ENCODE measurements around the gene WWTR1. TPM values are rescaled to one million over a fixed set of nuclear protein-coding genes. Genes with fewer than 3 reads are reported as not detected.

WWTR1 gene
- total RNA-seq, 1 donor from 2014 or later, result 3.4 TPM

DNA sequence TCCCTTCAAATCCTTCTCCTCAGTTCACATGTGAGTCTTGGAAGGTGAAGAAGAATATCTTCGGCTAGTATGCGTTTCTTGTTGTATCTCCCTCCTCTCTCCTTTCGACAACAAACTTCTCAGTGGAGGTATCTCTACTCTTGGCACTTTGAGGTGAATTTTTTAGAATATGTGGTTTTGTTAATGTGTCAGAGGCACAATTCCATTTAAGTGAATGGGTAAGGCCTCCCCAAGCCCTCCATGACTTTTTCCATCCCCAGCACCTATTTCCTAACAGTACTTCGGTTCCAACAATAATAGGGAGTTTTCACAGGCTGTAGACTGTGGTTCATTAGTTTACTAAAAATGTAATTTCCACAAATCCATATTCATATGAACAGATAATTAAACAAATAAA lies 109.2 kb downstream of the WWTR1 start:
- Histone ChIP-seq H3K27me3 (ENCODE audit: control insufficient read depth, insufficient read depth, low read length) (no peaks in the 10 kb centered on the region), H3K4me3 (ENCODE audit: low read depth, low read length) (no peak overlapping the region), H3K36me3 (ENCODE audit: control insufficient read depth, insufficient read depth, low read length) (peaks cover 1% of the 10 kb centered on the region)
- DNase-seq (ENCODE audit: low read depth), result no peak
- TF ChIP-seq, protein P1, sequence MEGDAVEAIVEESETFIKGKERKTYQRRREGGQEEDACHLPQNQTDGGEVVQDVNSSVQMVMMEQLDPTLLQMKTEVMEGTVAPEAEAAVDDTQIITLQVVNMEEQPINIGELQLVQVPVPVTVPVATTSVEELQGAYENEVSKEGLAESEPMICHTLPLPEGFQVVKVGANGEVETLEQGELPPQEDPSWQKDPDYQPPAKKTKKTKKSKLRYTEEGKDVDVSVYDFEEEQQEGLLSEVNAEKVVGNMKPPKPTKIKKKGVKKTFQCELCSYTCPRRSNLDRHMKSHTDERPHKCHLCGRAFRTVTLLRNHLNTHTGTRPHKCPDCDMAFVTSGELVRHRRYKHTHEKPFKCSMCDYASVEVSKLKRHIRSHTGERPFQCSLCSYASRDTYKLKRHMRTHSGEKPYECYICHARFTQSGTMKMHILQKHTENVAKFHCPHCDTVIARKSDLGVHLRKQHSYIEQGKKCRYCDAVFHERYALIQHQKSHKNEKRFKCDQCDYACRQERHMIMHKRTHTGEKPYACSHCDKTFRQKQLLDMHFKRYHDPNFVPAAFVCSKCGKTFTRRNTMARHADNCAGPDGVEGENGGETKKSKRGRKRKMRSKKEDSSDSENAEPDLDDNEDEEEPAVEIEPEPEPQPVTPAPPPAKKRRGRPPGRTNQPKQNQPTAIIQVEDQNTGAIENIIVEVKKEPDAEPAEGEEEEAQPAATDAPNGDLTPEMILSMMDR (IDR thresholded peaks at IDR 0.05; ENCODE audit: insufficient read depth, low read length, severe bottlenecking), result no peak
- no peak for FAIRE-seq

DNA sequence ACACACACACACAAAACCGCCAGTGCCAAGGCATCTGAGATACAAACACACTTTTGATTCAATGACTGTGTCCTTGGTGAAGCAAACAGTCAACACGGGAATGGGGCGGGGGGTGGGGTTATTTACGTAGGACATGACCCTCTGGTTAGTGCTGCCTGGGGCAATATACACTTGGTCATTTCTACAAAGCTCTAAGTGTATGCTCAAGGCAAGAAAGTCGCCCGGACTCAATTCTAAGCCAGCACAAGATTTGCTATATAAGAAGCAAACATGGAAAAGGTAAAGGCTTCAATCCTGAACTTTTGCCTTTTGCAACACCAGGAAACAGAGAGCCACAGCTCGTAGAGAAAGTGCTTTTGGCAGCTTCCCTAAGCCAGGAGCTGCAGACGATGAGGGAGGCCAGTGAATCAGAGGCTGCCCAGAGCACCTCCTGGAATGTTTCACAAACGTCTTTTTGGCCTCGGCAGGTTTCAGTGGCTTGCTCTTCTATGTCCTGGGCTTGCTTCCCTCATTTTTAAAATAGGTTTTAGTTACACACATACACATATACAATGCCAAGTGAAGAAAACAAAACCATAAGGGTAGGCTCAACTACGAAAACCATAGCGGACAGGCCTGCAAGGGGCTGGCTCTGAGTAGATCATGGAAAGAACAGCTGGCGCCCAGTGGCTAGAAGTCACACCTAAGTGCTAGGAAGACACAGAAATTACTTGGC lies 109.7 kb downstream of the WWTR1 start:
- FAIRE-seq (no peak), DNase-seq (ENCODE audit: low read depth) (peak; percentile 69)
- TF ChIP-seq, protein P1 (IDR thresholded peaks at IDR 0.05; ENCODE audit: insufficient read depth, low read length, severe bottlenecking), result no peak
- Histone ChIP-seq H3K27me3 (ENCODE audit: control insufficient read depth, insufficient read depth, low read length) (no peaks in the 10 kb centered on the region), H3K36me3 (ENCODE audit: control insufficient read depth, insufficient read depth, low read length) (peaks cover 1% of the 10 kb centered on the region), H3K4me3 (ENCODE audit: low read depth, low read length) (no peak overlapping the region)

DNA sequence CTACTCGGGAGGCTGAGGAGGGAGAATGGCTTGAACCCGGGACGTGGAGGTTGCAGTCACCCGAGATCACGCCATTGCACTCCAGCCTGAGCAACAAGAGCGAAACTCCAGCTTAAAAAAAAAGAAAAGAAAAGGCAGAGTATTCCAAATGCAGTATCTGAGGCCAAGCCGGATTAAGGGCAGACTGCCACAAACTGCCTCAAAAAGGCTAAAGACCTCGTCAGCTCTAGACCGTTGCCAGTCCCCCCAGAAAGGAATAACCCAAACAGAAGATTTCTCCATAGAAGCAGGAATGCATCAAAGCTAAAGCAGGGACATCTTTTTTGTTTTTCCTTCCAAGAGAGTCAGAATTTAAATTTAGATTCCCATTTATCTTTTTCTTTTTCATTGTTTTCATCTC lies 110.4 kb downstream of the WWTR1 start:
- no peak overlapping the region for H3K4me3 ChIP-seq (ENCODE audit: low read depth, low read length)
- H3K36me3 ChIP-seq (ENCODE audit: control insufficient read depth, insufficient read depth, low read length), result peaks cover 1% of the 10 kb centered on the region
- FAIRE-seq (no peak), DNase-seq (ENCODE audit: low read depth) (no peak)
- TF ChIP-seq, protein P1 (IDR thresholded peaks at IDR 0.05; ENCODE audit: insufficient read depth, low read length, severe bottlenecking), result no peak
- no peaks in the 10 kb centered on the region for H3K27me3 ChIP-seq (ENCODE audit: control insufficient read depth, insufficient read depth, low read length)

DNA sequence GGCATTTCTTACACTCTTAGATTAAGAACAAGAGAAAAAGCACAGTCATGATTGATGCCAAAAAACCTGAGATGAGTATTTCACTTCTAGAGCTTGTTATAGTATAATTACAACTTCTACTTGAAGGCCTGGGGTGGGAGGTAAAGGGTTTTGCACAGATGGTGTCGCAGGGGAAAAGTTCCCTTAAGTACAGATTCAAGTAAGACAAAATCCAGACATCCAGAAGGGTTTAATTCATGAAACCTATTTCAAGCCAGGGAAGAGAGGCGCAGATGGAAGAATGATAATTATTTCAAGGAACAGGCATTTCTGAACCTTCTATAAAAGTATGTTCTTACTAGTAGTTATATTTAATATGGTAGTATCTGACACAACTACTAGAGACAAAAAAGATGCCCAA lies 112.8 kb downstream of the WWTR1 start:
- no peak for FAIRE-seq
- TF ChIP-seq, protein P1 (IDR thresholded peaks at IDR 0.05; ENCODE audit: insufficient read depth, low read length, severe bottlenecking), result no peak

DNA sequence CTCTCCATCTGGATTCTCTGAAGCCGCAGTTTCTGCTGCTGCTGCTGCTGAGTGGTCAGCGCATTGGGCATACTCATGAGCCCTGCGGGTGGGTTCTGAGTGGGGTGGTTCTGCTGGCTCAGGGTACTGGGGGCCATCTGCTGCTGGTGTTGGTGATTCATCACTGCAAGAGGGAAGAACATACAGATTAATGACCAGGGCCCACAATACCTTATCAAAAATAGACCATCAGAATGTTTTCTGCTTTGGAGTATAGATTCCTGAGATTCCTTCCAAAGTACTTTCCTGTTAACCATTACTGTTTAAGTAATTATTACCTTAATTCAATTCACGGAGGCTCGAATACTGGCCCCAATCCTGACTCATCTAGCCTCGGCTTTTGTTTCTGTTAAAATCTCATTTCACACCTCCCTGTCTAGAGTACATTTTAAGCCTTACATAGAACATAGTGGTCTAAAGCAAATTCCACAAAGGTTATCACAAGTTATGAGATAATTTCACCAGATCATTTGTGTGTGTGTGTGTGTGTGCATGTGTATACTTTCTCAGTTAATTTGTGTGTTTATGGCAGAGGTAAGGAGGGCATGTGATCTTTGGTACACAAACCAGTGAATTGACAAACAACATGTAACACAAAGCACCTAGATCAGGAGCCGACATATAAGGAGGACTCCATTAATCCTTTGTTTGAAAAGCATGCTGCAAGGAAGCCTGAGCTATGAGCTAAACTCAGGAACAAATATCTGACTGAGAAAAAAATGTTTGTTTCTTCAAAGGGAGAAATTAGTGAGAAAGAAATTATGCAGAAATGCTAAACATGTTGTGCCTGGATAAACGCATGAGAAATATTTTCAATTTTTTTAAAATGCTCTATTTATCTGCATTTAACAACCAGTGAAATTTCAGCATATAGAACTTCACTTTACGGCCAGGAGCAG lies 115.2 kb downstream of the WWTR1 start:
- Histone ChIP-seq H3K4me3 (ENCODE audit: low read depth, low read length) (no peak overlapping the region), H3K36me3 (ENCODE audit: control insufficient read depth, insufficient read depth, low read length) (peaks cover 1% of the 10 kb centered on the region), H3K27me3 (ENCODE audit: control insufficient read depth, insufficient read depth, low read length) (no peaks in the 10 kb centered on the region)
- TF ChIP-seq, protein P1 (IDR thresholded peaks at IDR 0.05; ENCODE audit: insufficient read depth, low read length, severe bottlenecking), result no peak
- DNase-seq (ENCODE audit: low read depth) (no peak), FAIRE-seq (no peak)

More for the DNA sequence above, 112.8 kb downstream of the WWTR1 start:
- H3K36me3 ChIP-seq (ENCODE audit: control insufficient read depth, insufficient read depth, low read length), result peaks cover 1% of the 10 kb centered on the region
- H3K27me3 ChIP-seq (ENCODE audit: control insufficient read depth, insufficient read depth, low read length), result no peaks in the 10 kb centered on the region
- H3K4me3 ChIP-seq (ENCODE audit: low read depth, low read length), result no peak overlapping the region
- DNase-seq (ENCODE audit: low read depth), result no peak

Data from bronchial epithelial cell (primary cell).